Measurements from ENCODE around the gene UNC5B.

GRCh38 chr10:71233482-71233892 is 21.1 kb downstream of the UNC5B start:
- no peak for TF ChIP-seq POLR2A (IDR thresholded peaks at IDR 0.05)
- no peak for TF ChIP-seq CTCF (IDR thresholded peaks at IDR 0.05)

Data from gastroesophageal sphincter (tissue), 3 donors.